Islet precursor cell (in vitro differentiated cells): ENCODE measurements around the gene SH3BP1.

Source experiments
- DNase-seq: peaks from one replicate; pipeline ENCODE4 v3.0.0-alpha.2; 2018

SH3BP1 gene

GRCh38 chr22:37660709-37661045 lies 21.2 kb downstream of the SH3BP1 start:
- no peak for DNase-seq

GRCh38 chr22:37661160-37661924 lies 21.9 kb downstream of the SH3BP1 start:
- DNase-seq: peak; percentile 80

- DNase-seq: no peak
Measured at GRCh38 chr22:37662039-37662438, 22.6 kb downstream of the SH3BP1 start.

- no peak for DNase-seq
Measured at GRCh38 chr22:37663521-37664140, 24.2 kb downstream of the SH3BP1 start.

- DNase-seq: peak; percentile 84
Measured at GRCh38 chr22:37664249-37665101, 25.0 kb downstream of the SH3BP1 start.

- no peak for DNase-seq
Measured at GRCh38 chr22:37665487-37665886, 26.0 kb downstream of the SH3BP1 start.

- no peak for DNase-seq
Measured at GRCh38 chr22:37669586-37669985, 30.1 kb downstream of the SH3BP1 start.

GRCh38 chr22:37672206-37672919 lies 32.9 kb downstream of the SH3BP1 start:
- no peak for DNase-seq

GRCh38 chr22:37672920-37673455 lies 33.5 kb downstream of the SH3BP1 start:
- no peak for DNase-seq

- DNase-seq: no peak
Measured at GRCh38 chr22:37674248-37674647, 34.8 kb downstream of the SH3BP1 start.

- DNase-seq: peak; percentile 89
Measured at GRCh38 chr22:37674951-37675929, 35.8 kb downstream of the SH3BP1 start, which contains the start of gene LGALS1. Gene LGALS1, plus strand, starts transcription at chr22:37675636. Its CDS starts 67 bp downstream, at chr22:37675703.

- DNase-seq: no peak
Measured at GRCh38 chr22:37675930-37676735, 36.7 kb downstream of the SH3BP1 start.

GRCh38 chr22:37676736-37677492 lies 37.4 kb downstream of the SH3BP1 start:
- DNase-seq: peak; percentile 99

- no peak for DNase-seq
Measured at GRCh38 chr22:37677493-37677974, 38.1 kb downstream of the SH3BP1 start.

GRCh38 chr22:37678372-37678771 lies 38.9 kb downstream of the SH3BP1 start:
- no peak for DNase-seq

- no peak for DNase-seq
Measured at GRCh38 chr22:37679670-37680069, 40.2 kb downstream of the SH3BP1 start.

- DNase-seq: no peak
Measured at GRCh38 chr22:37680191-37680851, 40.9 kb downstream of the SH3BP1 start.

GRCh38 chr22:37681001-37681424 lies 41.5 kb downstream of the SH3BP1 start:
- DNase-seq: no peak

GRCh38 chr22:37681556-37682049 lies 42.1 kb downstream of the SH3BP1 start:
- DNase-seq: peak; percentile 84
